K562 (cell line): ENCODE results near the gene JUNB. TPM values are rescaled to one million over a fixed set of nuclear protein-coding genes. Genes with fewer than 3 reads are reported as not detected.

Source experiments
- CHD7 ChIP-seq: fragments of 200-600 bp; sonication (generic); IDR thresholded peaks from one replicate; pipeline ENCODE4 v1.6.1; 2012; ENCODE audit warnings: mild to moderate bottlenecking, low read depth, low read length, inconsistent platforms
- CREBBP ChIP-seq: IDR thresholded peaks from one replicate; pipeline ENCODE4 v1.6.1; 2012; ENCODE audit warnings: low read depth, mild to moderate bottlenecking, control low read depth, inconsistent platforms, low read length
- ETS2 ChIP-seq: IDR thresholded peaks from 2 replicates; pipeline ENCODE4 v1.6.1; 2016; ENCODE audit warnings: borderline replicate concordance, missing genetic modification characterization, mild to moderate bottlenecking, moderate library complexity, missing compliant biosample characterization; ENCODE audit not compliant: poor library complexity, severe bottlenecking
- HDAC1 ChIP-seq, 2 experiments: fragments of 450-650 bp; IDR thresholded peaks; 2 replicates each; pipeline ENCODE4 v1.6.1; 2016 to 2017; ENCODE audit warnings: inconsistent platforms in 1 of 2, mild to moderate bottlenecking in 1 of 2, moderate library complexity in 1 of 2
- HOMEZ ChIP-seq: fragments of 250-450 bp; sonication (Bioruptor Pico); IDR thresholded peaks from 2 replicates; pipeline ENCODE4 v1.4.0; 2020; ENCODE audit warnings: mild to moderate bottlenecking, moderate library complexity
- LCOR ChIP-seq: sonication (generic); formaldehyde crosslinking; IDR thresholded peaks from 2 replicates; pipeline ENCODE4 v1.8.0; 2022; ENCODE audit warnings: mild to moderate bottlenecking, missing genetic modification reagents
- MITF ChIP-seq: IDR thresholded peaks from 2 replicates; pipeline ENCODE4 v1.6.1; 2014; ENCODE audit warnings: antibody characterized with exemption
- NFE2 ChIP-seq: IDR thresholded peaks from 2 replicates; pipeline ENCODE4 v1.6.1; 2014; ENCODE audit warnings: antibody characterized with exemption, low read depth
- NR1H2 ChIP-seq: sonication (generic); formaldehyde crosslinking; IDR thresholded peaks from 2 replicates; pipeline ENCODE4 v1.4.0; 2020; ENCODE audit warnings: mild to moderate bottlenecking, missing genetic modification reagents
- POLR2B ChIP-seq: fragments of 450-650 bp; IDR thresholded peaks from 2 replicates; pipeline ENCODE4 v1.6.1; 2018; ENCODE audit warnings: low read depth; ENCODE audit not compliant: partially characterized antibody
- POLR2G ChIP-seq: fragments of 200-400 bp; formaldehyde crosslinking; IDR thresholded peaks from 2 replicates; pipeline ENCODE4 v1.6.1; 2017; ENCODE audit warnings: low read depth, mild to moderate bottlenecking, antibody characterized with exemption, low read length, moderate library complexity
- TEAD1 ChIP-seq, 2 experiments: fragments of 450-650 bp in 1 of 2; sonication (generic) in 1 of 2; formaldehyde crosslinking; IDR thresholded peaks; 2 replicates each; pipeline versions ENCODE4 v1.4.0 to v1.8.0; 2020 to 2022; ENCODE audit warnings: mild to moderate bottlenecking in 2 of 2, missing genetic modification reagents in 1 of 2
- ZNF124 ChIP-seq: sonication (generic); formaldehyde crosslinking; IDR thresholded peaks from 2 replicates; pipeline ENCODE4 v1.8.1; 2022; ENCODE audit warnings: missing genetic modification reagents
- ZNF707 ChIP-seq: fragments of 250-450 bp; sonication (Bioruptor Pico); conservative IDR thresholded peaks from 2 replicates; pipeline ENCODE4 v1.8.0; 2022; ENCODE audit warnings: inconsistent platforms, mild to moderate bottlenecking, moderate library complexity
- ZSCAN32 ChIP-seq: fragments of 450-650 bp; formaldehyde crosslinking; IDR thresholded peaks from 2 replicates; pipeline ENCODE4 v1.4.0; 2020; ENCODE audit warnings: mild to moderate bottlenecking, moderate library complexity
- polyA plus RNA-seq, 8 experiments: library from polyadenylated mRNA; depleted of rRNA in 4 of 8; stranded (reverse) in 5 of 8; unstranded in 3 of 8; fragments of >200 nt; fragmentation: Nextera tagmentation in 2 of 8; fragmentation: Illumina TruSeq in 1 of 8; extraction: Ambion mirVana in 2 of 8; extraction: Trizol in 1 of 8; gene quantifications; 2 replicates each; pipeline versions ENCODE4 v1.2.1 to v1.2.3, GENCODE V29; 2011 to 2014; ENCODE audit warnings: inconsistent platforms in 1 of 8, missing spikeins in 1 of 8
- total RNA-seq, 7 experiments: library from RNA; depleted of rRNA in 6 of 7; stranded (reverse); fragments of >200 nt in 6 of 7; fragmentation: Illumina TruSeq in 2 of 7; extraction: Trizol in 2 of 7; gene quantifications; 2 replicates each; pipeline versions ENCODE4 v1.2.1 to v1.2.3, GENCODE V29; 2011 to 2021; ENCODE audit warnings: low replicate concordance in 1 of 7

Gene JUNB
- total and polyA plus RNA-seq, 9 of the 15 experiments (the other 6 are each of a cell fraction or from before 2014, with no cell fraction given): 0.23 to 88.1 (median 13.1) TPM

GRCh38 chr19:12788682-12789097 is 2.6 kb upstream of the JUNB start (continued):
- TF ChIP-seq HOMEZ (CRISPR knock-in tag) (no peak), LCOR (no peak), CHD7 (no peak), ZNF707 (no peak), MITF (no peak), TEAD1 (CRISPR knock-in tag; IDR thresholded peaks at IDR 0.05) (no peak), ETS2 (tag) (no peak), POLR2G (peak; percentile 73), ZNF124 (CRISPR knock-in tag) (no peak), NR1H2 (CRISPR knock-in tag) (no peak), ZSCAN32 (no peak), NFE2 (no peak), CREBBP (no peak), POLR2B (no peak), HDAC1 (IDR thresholded peaks at IDR 0.05) (no peak)
